NCI-H2196 (cell line): ENCODE results near the gene SMARCC2.
"Not testable (repeated sequence)": the region's sequence is repeated elsewhere in the genome, so short reads cannot be mapped to it uniquely, and the experiment has no call there.

Experiments used
- DNase-seq: peaks from one replicate; lab custom pipeline; 2025; ENCODE audit not compliant: unreplicated experiment; lab: John Stamatoyannopoulos, UW

Gene SMARCC2

DNA sequence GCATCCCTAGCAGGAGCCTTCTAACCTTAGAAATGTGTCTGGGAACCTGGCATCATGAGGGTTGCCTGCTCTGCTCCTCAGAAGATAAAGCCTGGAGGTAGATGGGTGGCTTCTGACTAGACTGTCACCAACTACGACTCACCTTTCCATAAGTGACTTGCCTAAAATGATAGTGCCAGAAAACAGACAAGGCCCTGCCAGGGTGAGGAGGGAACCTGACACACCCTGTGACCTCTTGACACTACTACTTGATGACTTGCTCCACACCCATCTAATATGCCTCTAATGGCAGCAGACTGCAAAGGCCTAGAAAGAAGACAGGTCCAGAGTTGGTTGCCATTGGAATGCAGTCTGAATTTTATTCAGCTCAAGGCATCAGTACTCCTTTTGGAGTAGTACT lies 23.1 kb upstream of the SMARCC2 start:
- DNase-seq, result no peak

DNA sequence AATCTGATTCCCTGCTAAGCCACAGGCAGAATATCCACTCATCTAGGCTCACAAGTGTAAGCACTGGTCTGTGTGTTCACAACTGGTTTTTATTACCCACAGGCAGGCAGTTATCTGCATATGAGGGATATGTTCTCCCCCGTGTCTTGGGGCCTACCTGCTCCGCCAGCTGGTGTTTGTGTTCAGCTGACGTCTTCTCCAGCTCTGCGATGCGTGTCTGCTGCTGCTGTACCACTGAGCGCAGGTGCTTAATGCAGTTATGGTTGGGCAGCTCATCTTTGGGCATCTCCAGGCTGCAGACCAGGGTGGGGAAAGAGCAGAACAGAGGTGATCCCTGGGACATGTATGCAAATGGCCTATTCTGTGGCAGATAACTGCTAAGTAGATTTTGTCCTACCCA lies 18.7 kb upstream of the SMARCC2 start:
- DNase-seq, result no peak

DNA sequence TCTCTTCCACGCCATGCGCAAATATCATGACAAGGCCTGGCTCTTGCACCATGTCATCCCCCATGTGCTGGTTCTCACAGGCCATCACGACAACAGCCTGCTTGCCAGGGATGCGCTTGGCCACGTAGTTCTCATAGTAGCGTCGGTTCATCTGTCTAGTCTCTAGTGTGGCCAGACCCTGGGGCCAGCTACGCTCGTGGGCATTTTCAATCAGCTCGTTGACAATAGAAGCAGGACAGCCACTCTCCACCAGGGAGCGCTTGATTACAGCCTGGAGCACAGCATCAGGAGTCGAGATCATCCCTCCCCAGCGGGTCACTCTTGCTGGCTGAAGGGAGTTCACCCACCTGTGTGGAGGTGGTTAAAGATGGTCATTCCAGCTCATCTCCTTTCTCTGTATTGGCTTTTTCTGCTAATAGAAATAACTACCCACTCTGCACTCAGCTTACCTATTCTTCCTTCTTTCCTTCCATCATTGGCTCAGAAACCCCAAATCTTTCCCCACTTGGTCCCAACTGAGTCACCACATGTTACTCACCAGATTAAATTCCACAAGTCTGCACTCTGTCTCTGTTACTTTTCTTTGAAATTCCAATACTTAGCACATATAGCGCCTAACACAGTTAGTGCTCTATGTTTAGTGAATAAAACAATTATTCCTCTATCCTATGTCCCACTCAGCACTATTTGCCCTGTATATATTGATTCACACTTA lies 17.3 kb upstream of the SMARCC2 start:
- peak; percentile 38 for DNase-seq

DNA sequence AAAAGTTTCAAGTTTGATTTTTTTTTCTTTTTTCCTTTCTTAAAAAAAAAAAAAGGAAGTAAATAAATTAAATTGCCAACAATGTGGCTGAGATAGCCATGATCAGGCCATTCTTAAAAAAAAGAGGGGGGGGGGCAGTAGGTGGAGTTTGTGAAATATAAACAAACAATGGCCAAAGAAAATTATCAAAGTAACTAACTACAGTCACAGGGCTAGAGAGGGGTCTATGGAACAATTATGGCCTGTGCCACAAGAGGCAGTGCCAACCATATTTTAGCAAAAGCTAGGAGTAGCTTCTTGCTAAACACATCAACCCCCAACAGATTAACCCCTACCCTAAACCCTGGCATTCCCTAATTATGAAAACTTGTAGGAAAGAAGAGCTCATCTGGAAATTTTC lies 16.2 kb upstream of the SMARCC2 start:
- no peak for DNase-seq

DNA sequence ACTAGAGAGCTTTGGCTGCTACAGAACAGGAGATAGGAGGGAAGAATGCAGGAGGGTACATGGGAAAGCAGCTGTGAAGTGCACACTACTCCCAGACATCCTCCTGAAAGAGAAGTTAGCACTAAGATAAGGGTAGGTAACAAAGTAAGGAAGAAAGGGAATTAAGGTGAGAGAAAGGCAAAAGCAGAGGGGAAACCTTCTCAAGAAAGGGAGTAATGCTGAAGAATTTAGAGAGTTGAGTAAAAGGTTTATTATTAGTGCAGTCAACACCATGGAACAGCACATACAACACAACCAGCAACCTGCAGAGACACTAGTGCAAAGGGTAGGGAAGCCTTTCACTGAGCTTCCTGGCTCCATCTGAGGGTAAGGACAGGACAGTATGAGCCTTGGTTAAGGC lies 15.0 kb upstream of the SMARCC2 start:
- DNase-seq, result no peak

DNA sequence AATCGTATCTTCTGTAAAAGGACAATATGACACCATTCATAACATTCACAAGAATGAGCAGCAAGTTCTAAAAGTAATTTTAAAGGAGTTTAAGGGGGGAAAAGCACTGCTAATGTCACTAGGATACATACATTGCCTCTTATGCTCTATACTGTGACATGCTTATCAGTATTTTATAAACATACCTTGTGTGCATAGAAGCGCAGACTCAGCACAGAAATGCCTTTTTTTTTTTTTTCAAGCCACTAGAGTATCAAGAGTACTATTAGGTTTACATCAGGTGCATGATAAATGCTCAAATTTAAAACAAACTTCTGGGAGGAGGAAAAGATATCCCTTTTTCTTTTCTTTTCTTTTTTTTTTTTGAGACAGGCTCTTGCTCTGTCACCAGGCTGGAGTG lies 13.6 kb upstream of the SMARCC2 start:
- no peak for DNase-seq

DNA sequence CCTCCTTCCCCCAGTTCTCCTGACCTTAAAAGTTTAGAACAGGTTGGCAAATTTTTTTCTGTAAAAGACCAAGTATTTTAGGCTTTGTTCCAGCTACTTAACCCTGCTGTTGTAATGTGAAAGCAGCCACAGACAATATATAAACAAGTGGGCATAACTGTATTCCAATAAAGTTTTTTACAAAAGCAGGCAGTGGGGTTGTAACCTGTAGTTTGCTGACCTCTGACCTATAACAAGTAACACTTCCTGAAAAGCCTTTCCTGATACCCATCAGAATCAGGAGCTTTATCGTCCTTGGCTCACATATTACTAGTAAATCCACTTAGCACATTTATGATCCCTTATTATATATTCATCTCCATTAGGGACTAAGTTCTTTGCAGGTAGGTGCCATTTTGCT lies 13.1 kb upstream of the SMARCC2 start:
- DNase-seq, result no peak

DNA sequence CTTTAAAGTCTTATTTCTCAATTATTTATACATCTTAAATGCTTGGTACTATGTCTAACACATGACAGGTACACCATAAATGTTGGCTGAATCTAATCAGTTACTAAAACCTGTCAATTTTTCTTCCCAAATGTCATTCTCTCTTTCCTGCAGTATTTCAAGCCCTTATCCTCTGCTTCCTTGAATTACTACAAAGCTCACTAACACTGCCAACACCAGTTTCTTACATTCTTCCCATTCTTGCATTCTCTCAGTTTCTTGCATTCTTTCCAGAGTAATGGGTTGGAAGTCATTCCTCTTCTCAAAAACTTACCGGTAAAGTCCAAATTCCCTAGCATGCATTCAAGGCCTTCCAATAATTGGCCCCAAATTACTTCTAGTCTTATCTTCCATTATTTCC lies 9.6 kb upstream of the SMARCC2 start:
- no peak for DNase-seq

DNA sequence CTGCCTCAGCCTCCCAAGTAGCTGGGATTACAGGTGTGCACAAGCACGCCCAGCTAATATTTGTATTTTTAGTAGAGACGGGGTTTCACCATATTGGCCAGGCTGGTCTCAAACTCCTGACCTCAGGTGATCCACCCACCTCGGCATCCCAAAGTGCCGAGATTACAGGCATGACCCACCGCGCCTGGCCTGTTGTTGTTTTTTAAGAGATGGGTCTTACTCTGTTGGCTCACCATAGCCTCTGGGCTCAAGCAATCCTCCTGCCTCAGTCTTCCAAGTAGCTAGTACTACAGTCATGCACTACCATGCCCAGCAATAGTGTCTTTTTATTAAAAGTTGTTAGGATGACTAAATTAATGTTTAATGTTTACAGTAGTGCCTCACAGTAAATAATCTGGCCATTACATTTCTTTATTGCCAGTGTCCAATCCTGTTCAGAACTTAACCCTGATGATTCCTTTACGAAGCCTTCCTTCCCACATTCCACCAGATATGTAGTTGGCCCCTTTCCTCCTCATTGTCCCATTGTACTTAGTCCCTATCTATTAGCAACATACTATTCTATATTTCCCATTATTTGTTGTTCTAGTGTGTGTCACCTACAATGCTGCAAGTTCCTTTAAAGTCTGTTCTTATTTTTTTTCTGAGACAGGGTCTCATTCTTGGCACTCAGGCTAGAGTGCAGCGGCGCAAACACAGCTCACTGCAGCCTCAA lies 8.8 kb upstream of the SMARCC2 start:
- no peak for DNase-seq

DNA sequence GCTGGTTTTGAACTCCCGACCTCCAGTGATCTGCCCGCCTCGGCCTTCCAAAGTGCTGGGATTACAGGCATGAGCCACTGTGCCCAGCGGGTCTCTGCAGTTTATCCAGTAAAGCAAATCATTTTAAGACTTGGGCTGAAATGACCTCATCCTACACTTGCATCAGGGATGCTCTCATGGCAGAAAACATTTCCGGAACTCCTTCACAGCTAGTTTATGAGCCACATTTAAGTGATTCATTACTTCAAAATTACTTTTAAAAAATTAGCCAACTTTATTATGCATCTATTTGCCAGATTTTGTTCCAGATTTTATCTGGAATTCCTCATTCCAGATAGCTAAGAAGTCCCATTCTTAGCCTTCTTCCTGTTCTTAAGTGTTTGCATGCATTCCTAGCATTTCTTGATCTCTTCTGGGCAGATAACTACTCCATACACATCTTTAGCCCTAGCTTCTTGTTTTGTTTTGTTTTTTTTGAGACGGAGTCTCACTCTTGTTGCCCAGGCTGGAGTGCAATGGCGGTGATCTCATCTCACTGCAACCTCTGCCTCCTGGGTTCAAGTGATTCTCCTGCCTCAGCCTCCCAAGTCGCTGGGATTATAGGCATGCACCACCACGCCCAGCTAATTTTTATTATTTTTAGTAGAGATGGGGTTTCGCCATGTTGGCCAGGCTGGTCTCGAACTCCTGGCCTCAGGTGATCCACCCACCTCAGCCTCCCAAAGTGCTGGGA lies 7.7 kb upstream of the SMARCC2 start:
- DNase-seq, result not testable (repeated sequence)

DNA sequence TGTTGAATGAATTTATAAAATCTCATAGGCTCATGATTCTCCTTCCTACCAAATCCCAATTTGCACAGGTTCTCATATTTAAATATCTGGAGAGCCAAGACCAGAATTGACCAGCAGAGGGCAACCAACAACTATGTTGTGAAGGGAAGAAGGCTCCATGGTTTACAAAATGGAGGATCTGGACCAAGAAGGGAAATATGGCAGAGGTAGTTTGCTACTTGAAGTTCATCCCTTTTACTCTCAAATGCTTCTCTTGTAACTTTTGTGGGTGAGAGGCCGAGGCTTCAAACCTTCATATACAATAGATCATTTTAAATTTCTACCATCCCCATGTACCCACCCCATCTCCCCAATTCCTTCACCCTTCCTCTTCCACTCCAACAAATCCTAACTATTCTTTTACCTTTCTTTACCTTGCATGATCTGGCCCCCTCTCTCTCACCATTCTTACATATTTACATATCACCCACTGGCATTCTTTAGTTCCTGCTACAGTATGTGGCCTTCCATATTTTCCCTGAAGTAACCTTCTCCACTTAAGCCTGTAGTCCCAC lies 3.8 kb upstream of the SMARCC2 start:
- DNase-seq, result peak; percentile 92

DNA sequence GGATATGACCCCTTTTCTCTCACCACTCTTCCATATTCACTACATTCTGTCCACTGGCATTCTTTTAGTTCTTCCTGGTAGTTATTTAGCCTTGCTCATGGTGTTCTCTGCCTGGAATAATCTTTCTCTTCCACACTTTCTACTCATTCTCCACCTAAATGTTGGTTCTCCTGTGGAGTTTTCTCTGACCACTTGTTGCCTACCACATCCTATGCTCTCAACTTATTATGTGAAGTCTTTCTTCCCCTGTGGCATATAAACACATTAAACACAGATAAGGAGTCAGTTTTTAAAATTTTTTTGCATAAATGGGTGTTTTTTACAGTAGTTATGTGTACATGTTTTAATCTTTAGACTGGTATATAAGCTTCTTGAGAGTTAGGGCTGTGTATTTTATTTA lies 3.3 kb upstream of the SMARCC2 start:
- no peak for DNase-seq

DNA sequence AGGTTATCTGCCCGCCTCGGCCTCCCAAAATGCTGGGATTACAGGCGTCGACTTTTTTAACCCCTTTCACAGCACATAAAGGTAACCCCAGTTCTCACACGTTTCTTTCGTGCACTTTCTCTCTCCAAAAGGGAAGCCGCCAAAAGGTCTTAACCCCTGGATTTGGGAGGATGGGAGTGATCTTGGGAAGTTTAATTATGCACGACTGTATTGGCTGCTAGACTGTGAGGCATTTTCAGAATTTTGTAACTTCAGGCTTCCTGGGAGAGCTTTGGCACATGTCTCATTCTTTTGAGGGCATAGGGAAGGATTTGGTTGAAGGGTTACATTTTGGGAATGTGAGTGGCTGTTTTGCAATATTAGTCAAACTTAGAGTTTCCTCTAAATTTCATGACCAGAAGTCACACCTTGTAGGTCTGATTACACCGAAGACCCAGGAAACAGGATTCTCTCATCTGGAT lies 1.4 kb upstream of the SMARCC2 start:
- DNase-seq, result no peak

DNA sequence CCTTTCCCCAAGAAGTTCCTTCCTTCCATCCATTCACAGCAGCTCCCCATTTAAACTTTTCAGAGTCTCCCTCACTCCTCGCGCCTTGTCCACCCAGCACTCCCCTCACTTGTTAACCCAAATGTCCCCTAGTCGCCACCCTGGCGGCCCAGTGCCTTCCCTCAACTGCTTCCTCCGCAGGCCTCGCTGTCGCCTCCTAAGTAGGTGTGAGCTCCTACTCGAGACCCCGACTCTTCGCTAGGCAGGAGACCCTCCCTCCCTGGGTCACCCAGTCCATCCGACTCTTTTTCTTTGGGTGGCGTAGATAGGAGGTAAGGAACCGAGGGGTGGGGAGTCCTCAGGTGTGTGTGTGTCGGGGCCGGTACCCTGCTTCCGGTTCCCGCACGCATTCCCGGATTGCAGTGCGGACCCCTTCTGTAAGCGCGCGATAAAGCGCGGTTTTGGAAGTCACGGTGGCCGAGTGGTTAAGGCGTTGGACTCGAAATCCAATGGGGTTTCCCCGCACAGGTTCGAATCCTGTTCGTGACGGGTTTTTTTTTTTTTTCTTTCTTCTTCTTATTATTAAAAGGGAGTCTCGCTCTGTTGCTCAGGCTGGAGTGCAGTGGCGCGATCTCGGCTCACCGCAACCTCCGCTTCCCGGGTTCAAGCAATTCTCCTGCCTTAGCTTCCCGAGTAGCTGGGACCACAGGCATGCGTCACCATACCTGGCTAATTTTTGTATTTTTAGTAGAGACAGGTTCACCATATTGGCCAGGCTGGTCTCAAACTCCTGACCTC lies 823 bp upstream of the SMARCC2 start:
- peak; percentile 86 for DNase-seq

DNA sequence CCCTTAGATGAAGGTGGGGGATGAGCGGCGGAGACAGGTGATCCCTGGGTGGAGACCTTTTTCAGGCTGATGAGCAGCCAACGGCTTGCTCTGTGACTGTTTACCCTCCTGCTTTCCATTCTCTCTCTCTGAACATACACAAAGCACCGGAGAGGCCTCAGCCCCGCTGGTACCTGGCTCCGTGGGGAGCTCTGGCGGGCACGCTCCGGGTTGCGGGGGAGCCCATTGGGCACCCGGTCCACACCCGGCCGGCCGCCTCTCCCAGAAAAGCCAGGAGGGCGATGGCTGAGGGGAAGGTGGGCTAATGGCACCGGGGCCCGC lies 545 bp downstream of the SMARCC2 start:
- no peak for DNase-seq

DNA sequence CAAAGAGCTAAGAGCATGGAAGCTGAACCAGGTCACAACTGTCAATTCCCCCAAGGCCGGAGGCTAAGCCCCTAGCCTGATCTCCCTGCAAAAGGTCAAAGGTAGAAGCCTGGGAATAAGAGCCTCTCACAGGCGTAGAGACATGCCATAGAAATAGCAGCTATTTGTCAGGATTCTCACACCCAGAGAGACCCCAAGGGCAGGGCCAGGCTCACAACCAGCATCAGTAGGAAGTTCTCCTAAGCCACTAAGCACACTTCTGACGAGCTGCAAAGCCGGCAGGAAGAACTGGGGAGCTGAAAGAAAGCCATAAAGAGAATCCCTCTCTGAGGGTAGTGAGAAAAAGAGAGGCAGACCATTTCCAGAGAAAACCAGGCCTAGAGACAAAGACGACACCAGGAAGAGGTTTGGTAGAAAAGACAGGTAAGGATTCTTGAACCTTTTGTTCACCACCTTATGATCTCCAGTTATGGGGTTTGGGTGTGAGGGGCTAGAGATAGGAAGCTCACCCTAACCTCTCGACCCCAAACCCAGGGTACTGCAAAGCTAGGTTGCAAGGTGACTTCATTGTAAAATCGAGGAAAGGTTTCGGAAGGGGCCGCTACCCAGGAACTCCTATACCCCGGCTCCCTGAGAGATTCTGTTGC lies 1.0 kb downstream of the SMARCC2 start:
- DNase-seq, result no peak

DNA sequence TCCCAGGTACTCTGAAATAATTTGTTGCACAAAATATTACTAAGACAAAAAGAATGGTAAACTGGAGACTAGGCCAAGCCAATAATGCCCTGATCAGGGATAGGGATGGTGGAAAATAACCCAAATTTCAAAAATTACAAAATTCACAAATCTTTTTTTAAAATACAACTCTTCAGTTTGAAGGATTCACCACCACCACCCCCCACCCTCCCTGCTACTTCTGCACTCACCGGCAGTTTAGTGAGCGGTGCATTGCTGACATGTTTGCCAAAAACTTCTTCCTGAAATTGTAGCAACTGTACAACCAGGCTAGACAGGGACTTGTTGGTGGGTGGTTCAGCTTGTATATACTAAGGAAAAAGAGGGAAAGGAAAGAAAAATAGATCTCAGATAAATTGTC lies 2.3 kb downstream of the SMARCC2 start:
- DNase-seq, result no peak

DNA sequence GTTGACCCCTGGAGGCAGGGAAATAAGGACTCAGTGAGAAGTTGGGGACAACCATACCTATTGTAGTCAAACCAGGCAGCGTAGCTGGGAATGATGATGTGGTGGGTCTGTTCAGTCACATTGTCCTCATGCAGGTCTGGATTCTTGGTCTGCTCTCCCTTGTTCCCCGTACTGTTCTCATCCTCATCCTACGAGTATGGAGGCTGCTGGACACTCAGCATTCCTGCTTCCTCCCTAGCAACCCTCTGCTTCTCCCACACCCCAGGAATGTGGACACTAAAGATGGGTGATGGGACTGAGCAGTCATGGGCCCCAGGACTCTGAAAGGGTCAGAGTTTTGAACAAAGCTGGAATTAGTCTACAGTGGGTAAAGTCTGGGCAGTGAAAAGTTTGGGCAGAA lies 10.9 kb downstream of the SMARCC2 start:
- no peak for DNase-seq

DNA sequence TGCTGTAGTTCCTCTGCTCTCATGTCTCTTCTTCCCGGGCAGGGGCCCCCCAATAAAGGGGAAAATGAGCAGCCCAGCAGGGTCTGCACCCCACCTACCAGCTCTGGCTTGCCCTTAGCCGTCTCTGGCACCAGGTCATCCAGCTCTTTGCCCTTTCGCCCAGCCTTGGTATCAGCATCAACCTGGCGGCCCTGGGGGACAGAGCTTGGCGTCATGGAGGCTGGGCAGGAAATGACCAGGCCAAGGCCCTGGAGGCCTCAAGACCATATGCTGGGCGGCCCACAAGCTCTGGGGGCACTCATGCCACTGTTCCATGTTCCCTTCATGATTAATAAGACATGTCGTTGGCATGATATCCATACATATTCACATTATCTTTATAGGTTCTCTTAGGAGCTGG lies 16.4 kb downstream of the SMARCC2 start:
- no peak for DNase-seq

DNA sequence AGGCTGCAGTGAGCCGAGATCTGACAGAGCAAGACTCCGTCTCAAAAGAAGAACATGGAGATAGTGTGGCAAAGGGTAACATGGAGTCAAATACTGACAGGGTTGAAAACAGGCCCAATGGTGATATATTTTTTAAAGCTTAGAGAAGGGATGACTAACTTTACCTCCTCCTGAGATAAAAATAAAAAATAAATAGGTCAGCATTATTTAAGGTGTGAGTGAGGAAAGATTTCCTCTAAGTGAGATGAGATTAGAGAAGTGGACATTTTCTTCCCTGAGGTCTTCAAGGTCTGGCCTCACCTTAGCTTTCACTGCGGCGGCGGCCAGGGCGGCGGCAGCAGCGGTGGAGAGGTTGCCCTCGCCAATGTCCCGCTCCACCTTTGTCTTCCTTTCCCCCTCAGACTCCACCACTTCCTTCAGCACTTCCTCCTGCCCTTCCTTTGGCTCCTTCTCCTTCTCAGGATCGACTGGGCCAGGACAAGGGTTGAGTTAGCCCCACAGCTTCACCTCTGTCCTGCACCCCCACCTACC lies 20.0 kb downstream of the SMARCC2 start:
- no peak for DNase-seq
